Measurements from ENCODE around the gene HOXB5.

The HOXB5 gene

DNA sequence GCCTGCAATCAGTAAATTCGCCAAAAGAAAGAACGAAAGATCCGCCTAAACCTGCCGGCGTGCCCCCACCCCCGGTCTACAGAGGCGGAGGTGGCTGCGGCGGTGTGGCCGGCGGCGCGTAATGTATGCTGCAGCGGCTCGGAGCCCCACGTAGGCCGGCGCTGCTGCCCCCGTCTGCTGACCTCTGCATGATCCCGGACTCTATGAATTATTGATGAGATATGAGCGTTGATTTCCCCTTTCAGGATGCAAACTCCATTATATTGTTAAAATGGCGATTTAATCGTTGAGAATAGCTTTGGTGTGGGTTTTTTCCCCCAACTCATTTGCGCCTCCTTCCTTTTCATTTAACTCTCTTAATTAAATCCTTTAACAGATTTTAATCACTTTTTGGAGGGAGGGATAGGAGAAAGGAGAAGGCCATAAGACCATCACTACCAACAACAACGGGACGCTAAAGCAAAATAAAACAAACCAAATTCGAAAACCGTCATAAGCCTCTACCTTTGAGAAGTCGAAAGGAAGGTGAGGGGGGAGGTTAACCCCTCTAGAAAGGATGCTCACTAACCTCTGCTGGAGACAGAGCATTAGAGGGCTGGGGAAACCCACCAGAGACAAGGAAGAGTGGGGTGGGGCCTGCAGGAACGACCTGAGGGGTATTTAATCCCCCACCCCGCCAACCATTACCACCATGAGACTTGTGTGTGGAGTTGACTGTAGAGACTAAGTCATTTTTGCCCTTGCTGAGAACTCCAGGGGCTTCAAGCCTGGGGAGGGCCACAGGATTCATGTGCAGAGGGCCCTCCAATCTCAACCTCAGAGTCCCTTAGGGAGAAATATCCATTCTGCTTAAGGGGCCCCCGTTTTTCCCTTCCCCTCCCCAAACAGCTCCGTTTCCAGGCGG, 7.0 kb downstream of the HOXB5 start:
- TF ChIP-seq, protein P1, sequence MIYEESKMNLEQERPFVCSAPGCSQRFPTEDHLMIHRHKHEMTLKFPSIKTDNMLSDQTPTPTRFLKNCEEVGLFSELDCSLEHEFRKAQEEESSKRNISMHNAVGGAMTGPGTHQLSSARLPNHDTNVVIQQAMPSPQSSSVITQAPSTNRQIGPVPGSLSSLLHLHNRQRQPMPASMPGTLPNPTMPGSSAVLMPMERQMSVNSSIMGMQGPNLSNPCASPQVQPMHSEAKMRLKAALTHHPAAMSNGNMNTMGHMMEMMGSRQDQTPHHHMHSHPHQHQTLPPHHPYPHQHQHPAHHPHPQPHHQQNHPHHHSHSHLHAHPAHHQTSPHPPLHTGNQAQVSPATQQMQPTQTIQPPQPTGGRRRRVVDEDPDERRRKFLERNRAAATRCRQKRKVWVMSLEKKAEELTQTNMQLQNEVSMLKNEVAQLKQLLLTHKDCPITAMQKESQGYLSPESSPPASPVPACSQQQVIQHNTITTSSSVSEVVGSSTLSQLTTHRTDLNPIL (CRISPR knock-in tag; IDR thresholded peaks at IDR 0.05; ENCODE audit: low read depth): no peak
- no peak for TF ChIP-seq ZNF8 (CRISPR knock-in tag; IDR thresholded peaks at IDR 0.05)
- ATAC-seq: no peak

DNA sequence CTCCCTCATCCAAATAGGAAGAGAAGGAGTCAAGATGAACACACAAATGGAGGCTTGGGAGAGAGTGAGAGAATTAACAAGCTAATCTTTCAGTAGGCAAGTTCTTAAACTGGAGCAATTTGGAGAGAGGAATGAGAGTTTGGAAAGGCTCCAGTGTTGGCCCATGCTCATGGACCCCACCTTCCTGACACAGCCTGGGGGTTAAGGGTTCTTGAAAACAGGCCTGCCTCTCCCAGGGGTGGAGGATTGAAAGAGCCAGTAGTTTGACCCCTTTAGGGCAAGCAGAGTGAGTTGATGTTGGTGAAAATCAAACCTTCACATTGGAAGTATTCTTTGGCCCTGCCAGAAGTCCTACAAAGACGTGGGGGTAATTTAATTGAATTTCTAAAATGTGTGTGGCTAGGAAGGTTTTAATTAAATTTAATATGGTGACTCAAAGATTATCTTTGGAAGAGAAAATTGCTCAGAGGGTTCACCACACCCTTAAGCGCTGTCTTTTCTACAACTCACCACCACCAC, 9.3 kb downstream of the HOXB5 start:
- no peak for ATAC-seq
- TF ChIP-seq, protein P2, sequence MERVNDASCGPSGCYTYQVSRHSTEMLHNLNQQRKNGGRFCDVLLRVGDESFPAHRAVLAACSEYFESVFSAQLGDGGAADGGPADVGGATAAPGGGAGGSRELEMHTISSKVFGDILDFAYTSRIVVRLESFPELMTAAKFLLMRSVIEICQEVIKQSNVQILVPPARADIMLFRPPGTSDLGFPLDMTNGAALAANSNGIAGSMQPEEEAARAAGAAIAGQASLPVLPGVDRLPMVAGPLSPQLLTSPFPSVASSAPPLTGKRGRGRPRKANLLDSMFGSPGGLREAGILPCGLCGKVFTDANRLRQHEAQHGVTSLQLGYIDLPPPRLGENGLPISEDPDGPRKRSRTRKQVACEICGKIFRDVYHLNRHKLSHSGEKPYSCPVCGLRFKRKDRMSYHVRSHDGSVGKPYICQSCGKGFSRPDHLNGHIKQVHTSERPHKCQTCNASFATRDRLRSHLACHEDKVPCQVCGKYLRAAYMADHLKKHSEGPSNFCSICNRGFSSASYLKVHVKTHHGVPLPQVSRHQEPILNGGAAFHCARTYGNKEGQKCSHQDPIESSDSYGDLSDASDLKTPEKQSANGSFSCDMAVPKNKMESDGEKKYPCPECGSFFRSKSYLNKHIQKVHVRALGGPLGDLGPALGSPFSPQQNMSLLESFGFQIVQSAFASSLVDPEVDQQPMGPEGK (CRISPR knock-in tag; IDR thresholded peaks at IDR 0.05; ENCODE audit: borderline replicate concordance): no peak

DNA sequence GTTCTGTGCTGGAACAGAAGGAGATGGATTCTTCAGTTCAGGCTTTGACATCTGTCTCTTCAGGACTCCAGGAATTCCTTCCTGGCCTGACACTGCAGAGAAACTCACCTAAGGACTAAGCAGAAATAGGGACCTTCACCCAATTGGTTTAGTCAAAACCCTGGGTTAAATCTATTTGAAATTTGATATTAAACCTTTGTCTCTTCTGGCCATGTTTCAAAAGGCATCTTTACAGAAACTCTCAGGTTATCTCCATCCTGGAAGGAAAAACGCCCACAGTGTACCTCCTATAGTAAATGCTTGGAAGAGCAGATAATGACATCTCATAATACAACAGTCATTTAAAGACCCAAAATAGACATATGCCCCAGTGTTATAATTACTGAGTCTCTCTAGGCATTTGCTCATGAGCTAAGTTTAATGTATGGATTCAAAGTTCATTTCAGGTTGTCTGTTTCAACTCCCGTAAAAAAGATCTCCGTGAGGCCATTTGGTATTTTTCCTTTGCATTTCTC, 9.8 kb downstream of the HOXB5 start:
- TF ChIP-seq RARB (CRISPR knock-in tag; IDR thresholded peaks at IDR 0.05): no peak
- no peak for TF ChIP-seq SNAI2 (CRISPR knock-in tag; IDR thresholded peaks at IDR 0.05)
- TF ChIP-seq, protein P2 (CRISPR knock-in tag; IDR thresholded peaks at IDR 0.05; ENCODE audit: borderline replicate concordance): no peak
- TF ChIP-seq ESRRG (CRISPR knock-in tag; IDR thresholded peaks at IDR 0.05): no peak
- TF ChIP-seq, protein P1 (CRISPR knock-in tag; IDR thresholded peaks at IDR 0.05; ENCODE audit: low read depth): no peak
- no peak for TF ChIP-seq ZC3H10 (CRISPR knock-in tag; IDR thresholded peaks at IDR 0.05)
- TF ChIP-seq PPARA (CRISPR knock-in tag; IDR thresholded peaks at IDR 0.05; ENCODE audit: borderline replicate concordance): no peak
- no peak for TF ChIP-seq OSR1 (CRISPR knock-in tag; IDR thresholded peaks at IDR 0.05)
- no peak for TF ChIP-seq CSDC2 (CRISPR knock-in tag; IDR thresholded peaks at IDR 0.05)
- no peak for TF ChIP-seq TOX (CRISPR knock-in tag; IDR thresholded peaks at IDR 0.05; ENCODE audit: borderline replicate concordance)
- TF ChIP-seq, protein P3, sequence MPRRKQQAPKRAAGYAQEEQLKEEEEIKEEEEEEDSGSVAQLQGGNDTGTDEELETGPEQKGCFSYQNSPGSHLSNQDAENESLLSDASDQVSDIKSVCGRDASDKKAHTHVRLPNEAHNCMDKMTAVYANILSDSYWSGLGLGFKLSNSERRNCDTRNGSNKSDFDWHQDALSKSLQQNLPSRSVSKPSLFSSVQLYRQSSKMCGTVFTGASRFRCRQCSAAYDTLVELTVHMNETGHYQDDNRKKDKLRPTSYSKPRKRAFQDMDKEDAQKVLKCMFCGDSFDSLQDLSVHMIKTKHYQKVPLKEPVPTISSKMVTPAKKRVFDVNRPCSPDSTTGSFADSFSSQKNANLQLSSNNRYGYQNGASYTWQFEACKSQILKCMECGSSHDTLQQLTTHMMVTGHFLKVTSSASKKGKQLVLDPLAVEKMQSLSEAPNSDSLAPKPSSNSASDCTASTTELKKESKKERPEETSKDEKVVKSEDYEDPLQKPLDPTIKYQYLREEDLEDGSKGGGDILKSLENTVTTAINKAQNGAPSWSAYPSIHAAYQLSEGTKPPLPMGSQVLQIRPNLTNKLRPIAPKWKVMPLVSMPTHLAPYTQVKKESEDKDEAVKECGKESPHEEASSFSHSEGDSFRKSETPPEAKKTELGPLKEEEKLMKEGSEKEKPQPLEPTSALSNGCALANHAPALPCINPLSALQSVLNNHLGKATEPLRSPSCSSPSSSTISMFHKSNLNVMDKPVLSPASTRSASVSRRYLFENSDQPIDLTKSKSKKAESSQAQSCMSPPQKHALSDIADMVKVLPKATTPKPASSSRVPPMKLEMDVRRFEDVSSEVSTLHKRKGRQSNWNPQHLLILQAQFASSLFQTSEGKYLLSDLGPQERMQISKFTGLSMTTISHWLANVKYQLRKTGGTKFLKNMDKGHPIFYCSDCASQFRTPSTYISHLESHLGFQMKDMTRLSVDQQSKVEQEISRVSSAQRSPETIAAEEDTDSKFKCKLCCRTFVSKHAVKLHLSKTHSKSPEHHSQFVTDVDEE (CRISPR knock-in tag; IDR thresholded peaks at IDR 0.05): no peak
- TF ChIP-seq ZNF565 (CRISPR knock-in tag; conservative IDR thresholded peaks at IDR 0.05; ENCODE audit: low read depth): no peak
- TF ChIP-seq ZFP3 (CRISPR knock-in tag; IDR thresholded peaks at IDR 0.05): no peak
- no peak for TF ChIP-seq ZNF70 (CRISPR knock-in tag; IDR thresholded peaks at IDR 0.05)
- no peak for TF ChIP-seq GLIS3 (CRISPR knock-in tag; IDR thresholded peaks at IDR 0.05)
- TF ChIP-seq, protein P4, sequence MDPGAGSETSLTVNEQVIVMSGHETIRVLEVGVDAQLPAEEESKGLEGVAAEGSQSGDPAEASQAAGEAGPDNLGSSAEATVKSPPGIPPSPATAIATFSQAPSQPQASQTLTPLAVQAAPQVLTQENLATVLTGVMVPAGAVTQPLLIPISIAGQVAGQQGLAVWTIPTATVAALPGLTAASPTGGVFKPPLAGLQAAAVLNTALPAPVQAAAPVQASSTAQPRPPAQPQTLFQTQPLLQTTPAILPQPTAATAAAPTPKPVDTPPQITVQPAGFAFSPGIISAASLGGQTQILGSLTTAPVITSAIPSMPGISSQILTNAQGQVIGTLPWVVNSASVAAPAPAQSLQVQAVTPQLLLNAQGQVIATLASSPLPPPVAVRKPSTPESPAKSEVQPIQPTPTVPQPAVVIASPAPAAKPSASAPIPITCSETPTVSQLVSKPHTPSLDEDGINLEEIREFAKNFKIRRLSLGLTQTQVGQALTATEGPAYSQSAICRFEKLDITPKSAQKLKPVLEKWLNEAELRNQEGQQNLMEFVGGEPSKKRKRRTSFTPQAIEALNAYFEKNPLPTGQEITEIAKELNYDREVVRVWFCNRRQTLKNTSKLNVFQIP (CRISPR knock-in tag; IDR thresholded peaks at IDR 0.05; ENCODE audit: borderline replicate concordance, low read depth): no peak
- no peak for TF ChIP-seq ISL1 (CRISPR knock-in tag; IDR thresholded peaks at IDR 0.05)
- TF ChIP-seq, protein P5, sequence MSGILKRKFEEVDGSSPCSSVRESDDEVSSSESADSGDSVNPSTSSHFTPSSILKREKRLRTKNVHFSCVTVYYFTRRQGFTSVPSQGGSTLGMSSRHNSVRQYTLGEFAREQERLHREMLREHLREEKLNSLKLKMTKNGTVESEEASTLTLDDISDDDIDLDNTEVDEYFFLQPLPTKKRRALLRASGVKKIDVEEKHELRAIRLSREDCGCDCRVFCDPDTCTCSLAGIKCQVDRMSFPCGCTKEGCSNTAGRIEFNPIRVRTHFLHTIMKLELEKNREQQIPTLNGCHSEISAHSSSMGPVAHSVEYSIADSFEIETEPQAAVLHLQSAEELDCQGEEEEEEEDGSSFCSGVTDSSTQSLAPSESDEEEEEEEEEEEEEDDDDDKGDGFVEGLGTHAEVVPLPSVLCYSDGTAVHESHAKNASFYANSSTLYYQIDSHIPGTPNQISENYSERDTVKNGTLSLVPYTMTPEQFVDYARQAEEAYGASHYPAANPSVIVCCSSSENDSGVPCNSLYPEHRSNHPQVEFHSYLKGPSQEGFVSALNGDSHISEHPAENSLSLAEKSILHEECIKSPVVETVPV (CRISPR knock-in tag; IDR thresholded peaks at IDR 0.05): no peak
- ATAC-seq: no peak
